Activated naive CD8-positive, alpha-beta T cell treated with anti-CD3 and anti-CD28 coated beads, Interleukin-2, amount 50 U/mL, for 16 hours (primary cell): ENCODE measurements around the gene STXBP5.

Experiments used
- DNase-seq: peaks from one replicate; pipeline ENCODE4 v3.0.0-alpha.2; 2020; ENCODE audit warnings: low read depth, low spot score

STXBP5 gene

GRCh38 chr6:147211349-147211748 lies 7.1 kb downstream of the STXBP5 start:
- DNase-seq = no peak

DNA sequence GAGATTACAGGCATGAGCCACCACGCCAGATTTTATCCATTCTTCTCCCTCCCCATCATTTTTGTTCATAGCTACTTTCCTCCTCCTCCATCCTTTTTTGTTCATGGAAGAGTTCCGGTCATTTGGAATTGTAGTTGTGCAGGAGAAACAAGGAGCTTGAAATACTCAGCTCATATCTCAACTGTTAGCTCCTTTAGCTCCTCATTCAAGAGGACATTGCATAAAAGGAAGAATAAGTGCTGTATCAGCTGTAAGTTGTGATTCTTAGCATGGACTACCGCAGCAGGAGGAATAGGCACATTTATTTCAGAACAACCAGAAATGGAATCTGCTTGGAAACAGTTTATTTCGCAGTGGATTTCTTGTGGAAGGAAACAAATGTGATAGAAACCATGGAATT lies 7.6 kb downstream of the STXBP5 start:
- DNase-seq = no peak

DNA sequence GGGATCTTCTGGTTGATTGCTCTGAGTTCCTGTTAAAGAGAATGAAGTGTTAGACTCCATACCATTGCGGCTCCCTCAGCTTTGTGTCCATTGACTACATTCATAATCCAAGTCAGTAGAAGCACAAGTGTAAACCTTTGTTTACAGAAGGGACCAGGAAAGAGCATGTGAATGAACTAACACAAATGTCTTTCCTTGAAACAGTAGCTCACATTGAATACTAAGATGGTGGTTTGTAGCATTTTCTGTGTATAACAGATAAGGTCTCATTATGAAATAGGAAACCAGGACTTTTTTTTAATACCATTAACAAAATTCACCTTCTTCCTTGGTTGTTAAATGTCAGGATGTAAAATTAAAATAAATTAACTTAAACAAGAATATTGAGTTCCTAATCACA lies 8.4 kb downstream of the STXBP5 start:
- no peak for DNase-seq

DNA sequence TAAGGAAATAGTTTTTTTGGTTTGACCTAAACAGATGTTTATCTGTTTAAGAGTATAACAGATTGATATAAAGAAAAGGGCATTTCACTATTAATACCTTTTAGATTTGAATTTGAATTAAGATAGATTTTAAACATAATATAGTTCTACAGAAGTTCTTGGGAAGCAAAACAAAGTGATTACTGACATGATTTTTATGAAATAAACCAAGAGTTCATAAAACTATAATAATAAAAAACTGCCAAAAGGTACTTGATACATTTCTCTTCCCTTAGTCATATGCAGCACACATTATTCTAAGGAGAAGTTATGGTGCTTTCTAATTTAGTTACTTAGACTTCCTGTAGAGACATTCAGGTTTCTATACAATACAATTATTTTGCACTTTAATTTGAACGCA lies 9.6 kb downstream of the STXBP5 start:
- no peak for DNase-seq

GRCh38 chr6:147214248-147215227 lies 10.3 kb downstream of the STXBP5 start:
- no peak for DNase-seq

DNA sequence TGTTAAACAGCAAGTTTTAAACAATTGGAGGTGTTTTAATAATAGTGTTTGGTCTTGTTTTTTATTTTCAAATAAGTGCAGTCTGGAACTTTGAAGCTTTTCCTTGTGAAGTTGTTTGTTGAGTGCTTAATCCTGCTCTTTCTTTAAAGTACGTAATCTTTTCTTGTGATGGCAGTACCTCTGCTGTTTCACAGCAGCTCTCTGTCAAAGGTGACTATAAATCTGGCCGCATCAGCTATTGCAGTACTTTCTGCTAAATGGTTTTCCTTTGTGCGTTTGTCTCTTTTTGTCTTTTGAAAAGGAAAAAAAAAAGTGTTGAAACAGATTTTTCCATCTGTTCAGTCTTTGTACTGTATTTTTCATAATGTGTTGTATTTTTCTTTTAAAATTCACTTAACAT lies 12.7 kb downstream of the STXBP5 start:
- no peak for DNase-seq

DNA sequence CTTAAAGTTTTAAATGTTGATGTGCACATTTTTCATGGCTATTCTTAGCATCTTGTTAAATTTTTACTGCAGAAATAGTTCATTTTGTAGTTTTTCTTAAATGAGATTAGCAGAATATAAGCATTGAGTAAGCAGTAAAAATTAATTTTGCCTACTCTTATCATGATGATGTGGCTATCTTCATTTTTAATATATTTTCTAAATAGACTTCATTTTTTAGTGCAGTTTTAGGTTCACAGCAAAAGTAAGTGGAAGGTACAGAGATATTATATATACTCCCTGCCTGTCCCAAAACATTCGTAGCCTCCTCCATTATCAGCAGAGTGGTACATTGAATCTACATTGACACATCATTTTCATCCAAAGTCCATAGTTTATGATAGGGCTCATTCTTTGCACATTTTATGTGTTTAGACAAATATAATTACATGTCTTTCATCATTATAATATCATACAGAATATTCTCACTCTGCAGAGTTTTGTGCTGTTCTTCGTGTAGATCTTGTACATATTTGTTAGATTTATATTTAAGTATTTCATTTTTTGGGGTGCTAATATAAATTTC lies 13.7 kb downstream of the STXBP5 start:
- DNase-seq = no peak

DNA sequence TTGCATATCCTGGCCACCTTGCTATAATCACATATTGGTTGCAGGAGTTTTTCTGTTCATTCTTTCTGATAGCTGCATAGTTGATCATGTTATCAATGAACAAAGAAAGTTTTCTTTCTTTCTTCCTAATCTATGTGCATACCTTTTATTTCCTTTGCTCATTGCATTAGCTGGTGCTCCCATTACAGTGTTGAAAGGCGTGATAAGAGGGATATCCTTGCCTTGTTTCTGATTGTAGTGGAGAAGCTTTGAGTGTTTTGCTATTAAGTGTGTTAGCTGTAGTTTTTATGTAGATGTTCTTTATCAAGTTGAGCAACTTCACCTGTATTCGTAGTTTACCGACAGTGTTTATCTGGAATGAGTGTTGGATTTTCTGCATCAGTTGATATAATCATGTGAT lies 14.6 kb downstream of the STXBP5 start:
- DNase-seq = no peak

DNA sequence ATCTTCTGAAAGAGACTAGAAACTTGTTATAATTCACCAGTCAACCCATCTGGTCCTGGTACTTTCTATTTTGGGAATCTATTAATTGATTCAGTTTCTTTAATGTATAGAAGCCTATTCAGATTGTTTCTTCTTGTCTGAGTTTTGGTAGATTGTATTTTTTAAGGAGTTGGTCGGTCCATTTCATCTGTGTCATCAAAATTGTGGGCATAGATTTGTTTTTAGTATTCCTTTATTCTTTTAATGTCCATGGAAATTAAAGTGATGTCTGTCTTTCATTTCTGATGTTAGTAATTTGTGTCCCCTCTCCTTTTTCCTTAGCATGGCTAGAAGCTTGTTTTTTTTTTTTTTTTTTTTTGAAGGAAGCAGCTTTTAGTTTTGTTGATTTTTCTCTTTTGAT lies 15.2 kb downstream of the STXBP5 start:
- no peak for DNase-seq

GRCh38 chr6:147220345-147220744 lies 16.1 kb downstream of the STXBP5 start:
- DNase-seq = no peak

DNA sequence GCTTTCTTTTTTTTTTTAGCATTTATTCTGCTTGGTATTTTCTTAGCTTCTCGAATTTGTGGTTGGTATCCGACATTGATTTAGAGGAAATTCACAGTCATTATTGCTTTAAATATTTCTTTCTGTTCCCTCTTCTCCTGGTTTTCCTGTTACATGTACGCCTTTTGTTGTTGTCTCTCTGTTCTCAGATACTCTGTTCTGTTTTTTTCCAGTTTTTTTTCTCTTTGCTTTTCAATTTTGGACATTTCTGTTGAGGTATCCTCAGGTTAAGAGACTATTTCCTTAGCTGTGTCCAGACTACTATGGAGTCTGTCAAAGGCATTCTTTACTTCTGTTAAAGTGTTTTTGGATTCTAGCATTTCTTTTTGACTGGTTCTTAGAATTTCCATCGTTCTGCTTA lies 17.5 kb downstream of the STXBP5 start:
- DNase-seq = no peak

DNA sequence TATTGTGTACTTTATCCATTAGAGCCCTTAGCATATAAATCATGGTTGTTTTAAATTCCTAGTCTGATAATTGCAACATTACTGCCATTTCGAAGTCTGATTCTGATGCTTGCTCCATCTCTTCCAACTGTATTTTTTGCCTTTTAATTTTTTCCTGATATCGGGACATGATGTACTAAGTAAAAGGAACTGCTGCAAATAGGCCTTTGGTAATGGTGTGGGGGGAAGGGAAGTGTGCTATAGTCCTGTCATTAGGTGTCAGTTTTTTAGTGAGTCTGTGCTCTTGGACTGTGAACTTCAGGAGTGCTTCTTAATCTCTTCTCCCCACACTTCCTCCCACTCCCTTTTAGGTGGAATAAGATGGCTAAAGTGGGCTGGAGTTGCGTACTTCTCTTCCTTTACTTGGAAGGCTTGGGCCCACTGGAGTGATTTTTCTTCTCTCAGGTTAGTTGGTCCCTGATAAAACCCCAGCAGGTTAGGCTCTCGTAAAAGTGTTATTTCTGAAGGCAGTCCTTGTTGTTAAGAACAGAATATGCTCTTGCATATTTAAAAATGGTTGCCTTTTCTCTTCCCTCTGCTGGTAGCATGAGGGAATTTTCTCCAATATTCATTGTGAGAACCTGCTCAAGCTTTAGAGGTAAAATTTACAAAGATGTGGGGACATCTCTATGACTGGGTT lies 18.1 kb downstream of the STXBP5 start:
- no peak for DNase-seq

DNA sequence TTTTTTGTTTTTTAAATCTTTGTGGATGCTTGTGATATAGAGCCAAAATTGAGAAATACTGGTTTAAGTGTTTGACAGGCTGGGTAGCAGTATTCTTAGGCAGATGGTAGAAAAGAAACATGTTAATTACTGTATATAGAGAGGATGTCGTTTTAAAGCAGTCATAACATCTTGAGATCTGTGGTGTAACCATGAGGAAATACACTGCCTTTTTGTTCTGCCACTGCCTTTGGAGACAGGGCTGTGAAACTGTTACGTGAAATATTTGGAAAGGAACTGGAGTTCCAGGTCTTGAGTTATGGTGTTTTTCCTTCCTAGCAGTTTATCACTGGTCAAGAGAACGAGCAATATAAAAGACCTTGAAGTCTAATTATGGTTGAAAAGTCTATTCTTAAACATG lies 19.5 kb downstream of the STXBP5 start:
- DNase-seq = no peak

DNA sequence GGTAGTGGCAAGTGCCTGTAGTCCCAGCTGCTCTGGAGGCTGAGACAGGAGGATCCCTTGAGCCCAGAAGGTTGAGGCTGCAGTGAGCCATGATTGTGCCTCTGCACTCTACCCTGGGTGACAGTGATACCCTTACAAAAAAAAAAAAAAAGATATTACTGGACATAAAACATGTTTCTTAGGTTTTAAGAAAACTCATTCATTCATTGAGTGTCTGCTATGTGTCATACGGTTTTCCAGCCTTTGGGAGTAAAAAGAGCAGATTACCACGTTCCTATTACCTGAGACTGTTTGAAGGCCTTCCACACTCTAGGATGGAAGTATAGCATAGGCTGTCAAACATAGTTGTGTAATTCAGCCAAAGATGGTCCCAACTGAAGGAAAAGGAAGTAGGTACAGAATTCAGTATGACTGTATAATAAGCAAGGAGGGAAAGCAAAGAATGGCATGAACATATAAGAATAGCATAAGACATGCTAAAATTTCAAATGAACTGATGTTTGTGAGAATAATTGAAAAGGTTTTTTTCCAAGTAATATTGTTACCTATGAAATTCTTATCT lies 22.0 kb downstream of the STXBP5 start:
- no peak for DNase-seq

- no peak for DNase-seq
Observed at GRCh38 chr6:147226877-147227276, 22.7 kb downstream of the STXBP5 start.

GRCh38 chr6:147227770-147228320 lies 23.6 kb downstream of the STXBP5 start:
- no peak for DNase-seq

DNA sequence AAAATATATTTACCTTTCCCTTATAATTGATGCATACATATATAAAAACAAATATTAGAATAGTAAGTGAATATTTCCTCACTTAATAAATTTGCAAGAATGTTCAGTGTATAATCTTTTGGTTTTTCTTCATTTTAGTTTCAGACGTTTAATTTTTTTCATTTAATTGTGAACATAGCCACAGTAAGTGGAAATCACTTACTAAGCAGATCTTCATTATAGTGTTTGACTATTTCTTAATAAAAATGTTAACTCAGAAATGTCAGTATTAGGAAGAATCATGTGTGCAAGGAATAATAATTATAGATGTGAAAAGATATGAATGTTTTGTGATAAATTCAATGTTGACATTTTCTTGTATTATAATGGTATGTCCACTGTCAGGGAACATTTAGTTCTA lies 27.4 kb downstream of the STXBP5 start:
- DNase-seq = no peak

GRCh38 chr6:147234685-147235084 lies 30.5 kb downstream of the STXBP5 start:
- DNase-seq = no peak

- DNase-seq = no peak
Observed at GRCh38 chr6:147238164-147238563, 33.9 kb downstream of the STXBP5 start.

- DNase-seq = no peak
Observed at GRCh38 chr6:147238906-147239305, 34.7 kb downstream of the STXBP5 start.

GRCh38 chr6:147244832-147245231 lies 40.6 kb downstream of the STXBP5 start:
- no peak for DNase-seq

- no peak for DNase-seq
Observed at GRCh38 chr6:147245693-147246092, 41.5 kb downstream of the STXBP5 start.
